K562 (cell line): ENCODE data around the gene AMPD3. TPM values are rescaled to one million over a fixed set of nuclear protein-coding genes. Genes with fewer than 3 reads are reported as not detected.
A peak's percentile ranks its signal among the peaks of the same experiment; 100 is the strongest.

Source experiments
- BRCA1 ChIP-seq, 2 experiments: fragments of 450-650 bp in 1 of 2; sonication (generic) in 1 of 2; formaldehyde crosslinking in 1 of 2; IDR thresholded peaks; 2 replicates each; pipeline versions ENCODE4 v1.5.0 to v1.6.1; 2017 to 2020; ENCODE audit warnings: mild to moderate bottlenecking in 1 of 2, missing genetic modification reagents in 1 of 2
- CAMTA2 ChIP-seq: fragments of 250-450 bp; sonication (Bioruptor Pico); conservative IDR thresholded peaks from 2 replicates; pipeline ENCODE4 v1.5.1; 2022
- CCAR2 ChIP-seq: fragments of 200-400 bp; formaldehyde crosslinking; IDR thresholded peaks from 2 replicates; pipeline ENCODE4 v1.6.1; 2017; ENCODE audit warnings: mild to moderate bottlenecking, low read depth, low read length
- ESRRA ChIP-seq: fragments of 450-650 bp; IDR thresholded peaks from 2 replicates; pipeline ENCODE4 v1.6.1; 2014; ENCODE audit warnings: low read depth, mild to moderate bottlenecking, moderate library complexity, borderline replicate concordance
- MCM3 ChIP-seq: fragments of 450-650 bp; IDR thresholded peaks from 2 replicates; pipeline ENCODE4 v1.6.1; 2016
- NONO ChIP-seq, 2 experiments: fragments of 200-400 bp in 1 of 2; fragments of 450-650 bp in 1 of 2; formaldehyde crosslinking in 1 of 2; IDR thresholded peaks; 2 replicates each; pipeline ENCODE4 v1.6.1; 2017; ENCODE audit warnings: low read depth in 2 of 2, mild to moderate bottlenecking in 2 of 2, moderate library complexity in 2 of 2, low read length in 1 of 2
- PCBP1 ChIP-seq: fragments of 200-400 bp; formaldehyde crosslinking; IDR thresholded peaks from 2 replicates; pipeline ENCODE4 v1.6.1; 2018; ENCODE audit warnings: mild to moderate bottlenecking, low read depth, low read length; ENCODE audit not compliant: poor library complexity, severe bottlenecking
- POLR3A ChIP-seq: IDR thresholded peaks from 2 replicates; pipeline ENCODE4 v1.6.1; 2011; ENCODE audit warnings: borderline replicate concordance, mild to moderate bottlenecking, moderate library complexity; ENCODE audit not compliant: insufficient read length, insufficient read depth; ENCODE audit errors: extremely low read depth
- RAD21 ChIP-seq, 2 experiments: fragments of 250-450 bp in 1 of 2; fragments of 450-650 bp in 1 of 2; sonication (Bioruptor Pico) in 1 of 2; formaldehyde crosslinking in 1 of 2; IDR thresholded peaks in 1 of 2; conservative IDR thresholded peaks in 1 of 2; 2 replicates each; pipeline versions ENCODE4 v1.4.0 to v1.8.0; 2020 to 2022; ENCODE audit warnings: mild to moderate bottlenecking in 2 of 2, moderate library complexity in 1 of 2
- RBM25 ChIP-seq: fragments of 200-400 bp; formaldehyde crosslinking; IDR thresholded peaks from 2 replicates; pipeline ENCODE4 v1.6.1; 2018; ENCODE audit warnings: low read length, low read depth, moderate library complexity; ENCODE audit not compliant: severe bottlenecking
- SETDB1 ChIP-seq: IDR thresholded peaks from one replicate; pipeline ENCODE4 v1.6.1; 2012; ENCODE audit warnings: low read length, control low read depth, inconsistent platforms
- SMAD4 ChIP-seq: fragments of 250-450 bp; sonication (Bioruptor Pico); conservative IDR thresholded peaks from 2 replicates; pipeline ENCODE4 v1.8.0; 2021; ENCODE audit warnings: inconsistent platforms, mild to moderate bottlenecking, moderate library complexity
- TCF7 ChIP-seq: sonication (generic); IDR thresholded peaks from 2 replicates; pipeline ENCODE4 v1.6.1; 2016; ENCODE audit warnings: antibody characterized with exemption, borderline replicate concordance
- U2AF2 ChIP-seq: fragments of 200-400 bp; formaldehyde crosslinking; optimal IDR thresholded peaks from 2 replicates; pipeline ENCODE3; 2017; ENCODE audit warnings: low read depth, mild to moderate bottlenecking, low read length
- ZNF311 ChIP-seq: fragments of 250-450 bp; sonication (Bioruptor Pico); IDR thresholded peaks from 2 replicates; pipeline ENCODE4 v1.4.0; 2020; ENCODE audit warnings: mild to moderate bottlenecking, moderate library complexity
- ZNF431 ChIP-seq: sonication (generic); formaldehyde crosslinking; IDR thresholded peaks from 2 replicates; pipeline ENCODE4 v1.8.0; 2022; ENCODE audit warnings: mild to moderate bottlenecking, missing genetic modification reagents
- polyA plus RNA-seq, 8 experiments: library from polyadenylated mRNA; depleted of rRNA in 4 of 8; stranded (reverse) in 5 of 8; unstranded in 3 of 8; fragments of >200 nt; fragmentation: Nextera tagmentation in 2 of 8; fragmentation: Illumina TruSeq in 1 of 8; extraction: Ambion mirVana in 2 of 8; extraction: Trizol in 1 of 8; gene quantifications; 2 replicates each; pipeline versions ENCODE4 v1.2.1 to v1.2.3, GENCODE V29; 2011 to 2014; ENCODE audit warnings: inconsistent platforms in 1 of 8, missing spikeins in 1 of 8
- total RNA-seq, 7 experiments: library from RNA; depleted of rRNA in 6 of 7; stranded (reverse); fragments of >200 nt in 6 of 7; fragmentation: Illumina TruSeq in 2 of 7; extraction: Trizol in 2 of 7; gene quantifications; 2 replicates each; pipeline versions ENCODE4 v1.2.1 to v1.2.3, GENCODE V29; 2011 to 2021; ENCODE audit warnings: low replicate concordance in 1 of 7
- TF ChIP-seq, protein P1 (sequence below): fragments of 250-450 bp; sonication (Bioruptor Pico); IDR thresholded peaks from 2 replicates; pipeline ENCODE4 v1.8.0; 2022; ENCODE audit warnings: moderate library complexity, mild to moderate bottlenecking, inconsistent platforms
- TF ChIP-seq, protein P2 (sequence below): fragments of 250-450 bp; sonication (Bioruptor Pico); IDR thresholded peaks from 2 replicates; pipeline ENCODE4 v1.5.0; 2021
- TF ChIP-seq, protein P3 (sequence below): sonication (generic); formaldehyde crosslinking; IDR thresholded peaks from 2 replicates; pipeline ENCODE4 v1.8.0; 2023; ENCODE audit warnings: missing genetic modification reagents, mild to moderate bottlenecking, borderline replicate concordance
- TF ChIP-seq, protein P4 (sequence below): sonication (generic); formaldehyde crosslinking; IDR thresholded peaks from 2 replicates; pipeline ENCODE4 v1.9.0; 2022; ENCODE audit warnings: mild to moderate bottlenecking, missing genetic modification reagents
- TF ChIP-seq, protein P5 (sequence below): fragments of 450-650 bp; formaldehyde crosslinking; IDR thresholded peaks from 2 replicates; pipeline ENCODE4 v1.4.0; 2020; ENCODE audit warnings: mild to moderate bottlenecking

The AMPD3 gene
- total and polyA plus RNA-seq, 9 of the 15 experiments (the other 6 are each of a cell fraction or from before 2014, with no cell fraction given), result 4.4 to 23.6 (median 11.2) TPM

DNA sequence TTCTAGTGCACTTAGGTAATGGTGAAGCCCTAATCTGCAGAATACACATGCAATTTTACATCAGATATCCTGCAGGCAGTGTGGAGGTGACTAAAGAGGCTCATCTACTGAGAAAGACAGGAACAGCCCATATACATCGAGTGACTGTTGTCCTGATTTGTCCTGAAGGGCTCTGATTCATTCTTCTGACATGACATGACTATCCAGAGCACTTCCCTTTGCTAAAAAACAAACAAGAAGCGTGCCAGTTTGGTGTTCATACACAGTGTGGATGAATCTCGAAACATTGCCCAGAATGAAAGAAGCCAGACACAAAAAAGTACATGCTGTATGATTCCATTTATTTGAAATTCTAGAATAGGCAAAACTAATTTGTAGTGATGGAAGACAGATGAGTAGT is 48.0 kb upstream of the AMPD3 start (continued):
- no peak for TF ChIP-seq ZNF311 (CRISPR knock-in tag)
- TF ChIP-seq BRCA1 (IDR thresholded peaks at IDR 0.05), result no peak
- no peak for TF ChIP-seq BRCA1 (CRISPR knock-in tag; IDR thresholded peaks at IDR 0.05)
- no peak for TF ChIP-seq TCF7
- TF ChIP-seq ZNF431, result no peak
- no peak for TF ChIP-seq MCM3
- TF ChIP-seq CCAR2, result no peak
- no peak for TF ChIP-seq NONO (IDR thresholded peaks at IDR 0.05; ENCODE audit: low read depth in 2 of 2, low read length in 1 of 2)
- TF ChIP-seq RBM25, result no peak
- TF ChIP-seq PCBP1, result no peak
- TF ChIP-seq, protein P1, sequence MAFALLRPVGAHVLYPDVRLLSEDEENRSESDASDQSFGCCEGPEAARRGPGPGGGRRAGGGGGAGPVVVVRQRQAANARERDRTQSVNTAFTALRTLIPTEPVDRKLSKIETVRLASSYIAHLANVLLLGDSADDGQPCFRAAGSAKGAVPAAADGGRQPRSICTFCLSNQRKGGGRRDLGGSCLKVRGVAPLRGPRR, result no peak
- TF ChIP-seq, protein P2, sequence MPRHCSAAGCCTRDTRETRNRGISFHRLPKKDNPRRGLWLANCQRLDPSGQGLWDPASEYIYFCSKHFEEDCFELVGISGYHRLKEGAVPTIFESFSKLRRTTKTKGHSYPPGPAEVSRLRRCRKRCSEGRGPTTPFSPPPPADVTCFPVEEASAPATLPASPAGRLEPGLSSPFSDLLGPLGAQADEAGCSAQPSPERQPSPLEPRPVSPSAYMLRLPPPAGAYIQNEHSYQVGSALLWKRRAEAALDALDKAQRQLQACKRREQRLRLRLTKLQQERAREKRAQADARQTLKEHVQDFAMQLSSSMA (CRISPR knock-in tag), result no peak
- TF ChIP-seq RAD21 (CRISPR knock-in tag; conservative IDR thresholded peaks at IDR 0.05 in 1 of 2, IDR thresholded peaks at IDR 0.05 in 1 of 2), result peak in 1 of 2 experiments; percentile 11; a peak in 1 of 4 replicates
- TF ChIP-seq, protein P3, sequence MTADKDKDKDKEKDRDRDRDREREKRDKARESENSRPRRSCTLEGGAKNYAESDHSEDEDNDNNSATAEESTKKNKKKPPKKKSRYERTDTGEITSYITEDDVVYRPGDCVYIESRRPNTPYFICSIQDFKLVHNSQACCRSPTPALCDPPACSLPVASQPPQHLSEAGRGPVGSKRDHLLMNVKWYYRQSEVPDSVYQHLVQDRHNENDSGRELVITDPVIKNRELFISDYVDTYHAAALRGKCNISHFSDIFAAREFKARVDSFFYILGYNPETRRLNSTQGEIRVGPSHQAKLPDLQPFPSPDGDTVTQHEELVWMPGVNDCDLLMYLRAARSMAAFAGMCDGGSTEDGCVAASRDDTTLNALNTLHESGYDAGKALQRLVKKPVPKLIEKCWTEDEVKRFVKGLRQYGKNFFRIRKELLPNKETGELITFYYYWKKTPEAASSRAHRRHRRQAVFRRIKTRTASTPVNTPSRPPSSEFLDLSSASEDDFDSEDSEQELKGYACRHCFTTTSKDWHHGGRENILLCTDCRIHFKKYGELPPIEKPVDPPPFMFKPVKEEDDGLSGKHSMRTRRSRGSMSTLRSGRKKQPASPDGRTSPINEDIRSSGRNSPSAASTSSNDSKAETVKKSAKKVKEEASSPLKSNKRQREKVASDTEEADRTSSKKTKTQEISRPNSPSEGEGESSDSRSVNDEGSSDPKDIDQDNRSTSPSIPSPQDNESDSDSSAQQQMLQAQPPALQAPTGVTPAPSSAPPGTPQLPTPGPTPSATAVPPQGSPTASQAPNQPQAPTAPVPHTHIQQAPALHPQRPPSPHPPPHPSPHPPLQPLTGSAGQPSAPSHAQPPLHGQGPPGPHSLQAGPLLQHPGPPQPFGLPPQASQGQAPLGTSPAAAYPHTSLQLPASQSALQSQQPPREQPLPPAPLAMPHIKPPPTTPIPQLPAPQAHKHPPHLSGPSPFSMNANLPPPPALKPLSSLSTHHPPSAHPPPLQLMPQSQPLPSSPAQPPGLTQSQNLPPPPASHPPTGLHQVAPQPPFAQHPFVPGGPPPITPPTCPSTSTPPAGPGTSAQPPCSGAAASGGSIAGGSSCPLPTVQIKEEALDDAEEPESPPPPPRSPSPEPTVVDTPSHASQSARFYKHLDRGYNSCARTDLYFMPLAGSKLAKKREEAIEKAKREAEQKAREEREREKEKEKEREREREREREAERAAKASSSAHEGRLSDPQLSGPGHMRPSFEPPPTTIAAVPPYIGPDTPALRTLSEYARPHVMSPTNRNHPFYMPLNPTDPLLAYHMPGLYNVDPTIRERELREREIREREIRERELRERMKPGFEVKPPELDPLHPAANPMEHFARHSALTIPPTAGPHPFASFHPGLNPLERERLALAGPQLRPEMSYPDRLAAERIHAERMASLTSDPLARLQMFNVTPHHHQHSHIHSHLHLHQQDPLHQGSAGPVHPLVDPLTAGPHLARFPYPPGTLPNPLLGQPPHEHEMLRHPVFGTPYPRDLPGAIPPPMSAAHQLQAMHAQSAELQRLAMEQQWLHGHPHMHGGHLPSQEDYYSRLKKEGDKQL, result no peak
- no peak for TF ChIP-seq U2AF2
- peak; percentile 25; the same call in 1 of the 2 replicates for TF ChIP-seq ESRRA
- TF ChIP-seq POLR3A, result no peak
- TF ChIP-seq, protein P4, sequence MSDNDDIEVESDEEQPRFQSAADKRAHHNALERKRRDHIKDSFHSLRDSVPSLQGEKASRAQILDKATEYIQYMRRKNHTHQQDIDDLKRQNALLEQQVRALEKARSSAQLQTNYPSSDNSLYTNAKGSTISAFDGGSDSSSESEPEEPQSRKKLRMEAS (CRISPR knock-in tag), result no peak
- TF ChIP-seq CAMTA2 (CRISPR knock-in tag), result no peak
- no peak for TF ChIP-seq SETDB1
- no peak for TF ChIP-seq SMAD4 (CRISPR knock-in tag)
- TF ChIP-seq, protein P5, sequence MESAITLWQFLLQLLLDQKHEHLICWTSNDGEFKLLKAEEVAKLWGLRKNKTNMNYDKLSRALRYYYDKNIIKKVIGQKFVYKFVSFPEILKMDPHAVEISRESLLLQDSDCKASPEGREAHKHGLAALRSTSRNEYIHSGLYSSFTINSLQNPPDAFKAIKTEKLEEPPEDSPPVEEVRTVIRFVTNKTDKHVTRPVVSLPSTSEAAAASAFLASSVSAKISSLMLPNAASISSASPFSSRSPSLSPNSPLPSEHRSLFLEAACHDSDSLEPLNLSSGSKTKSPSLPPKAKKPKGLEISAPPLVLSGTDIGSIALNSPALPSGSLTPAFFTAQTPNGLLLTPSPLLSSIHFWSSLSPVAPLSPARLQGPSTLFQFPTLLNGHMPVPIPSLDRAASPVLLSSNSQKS, result no peak
